Esophagus mucosa (tissue), 1 donor: ENCODE measurements around the gene FCRL3. TPM values are rescaled to one million over a fixed set of nuclear protein-coding genes. Genes with fewer than 3 reads are reported as not detected.
"Not testable (repeated sequence)": the region's sequence is repeated elsewhere in the genome, so short reads cannot be mapped to it uniquely, and the experiment has no call there.

ENCODE experiments used
- ATAC-seq: fragments of 200-7000 bp; cut with Tn5 transposase; one replicate; pipeline ENCODE4 v1.9.1; 2020
- total RNA-seq: library from RNA; stranded (reverse); gene quantifications from one replicate; pipeline ENCODE4 v1.2.4, GENCODE V29; 2023
- donor health status: DM: yes; HTN: yes; CAD: no.

FCRL3 gene
- 0.20 TPM for total RNA-seq

- ATAC-seq, result no peak
These were observed at the start of gene FCRL3 for GRCh38 chr1:157700732-157701131. Gene FCRL3 (minus strand): TSS chr1:157700769. CDS start chr1:157700489, 280 bp downstream.

GRCh38 chr1:157748262-157748817 is 47.8 kb upstream of the FCRL3 start:
- no peak for ATAC-seq

- peak; percentile 15 for ATAC-seq
These were observed 38.8 kb upstream of the FCRL3 start for GRCh38 chr1:157739229-157739901.

GRCh38 chr1:157735991-157736390 is 35.4 kb upstream of the FCRL3 start:
- not testable (repeated sequence) for ATAC-seq

- ATAC-seq, result no peak
These were observed 33.8 kb upstream of the FCRL3 start for GRCh38 chr1:157734321-157734720.

GRCh38 chr1:157732755-157733154 is 32.2 kb upstream of the FCRL3 start:
- no peak for ATAC-seq

- ATAC-seq, result no peak
These were observed 24.6 kb upstream of the FCRL3 start for GRCh38 chr1:157725221-157725577.

GRCh38 chr1:157724537-157725220 is 24.1 kb upstream of the FCRL3 start:
- no peak for ATAC-seq

GRCh38 chr1:157723157-157723556 is 22.6 kb upstream of the FCRL3 start:
- ATAC-seq, result no peak

GRCh38 chr1:157721985-157722384 is 21.4 kb upstream of the FCRL3 start:
- no peak for ATAC-seq

GRCh38 chr1:157715736-157716135 is 15.2 kb upstream of the FCRL3 start:
- ATAC-seq, result no peak

GRCh38 chr1:157711802-157712201 is 11.2 kb upstream of the FCRL3 start:
- ATAC-seq, result no peak

GRCh38 chr1:157704878-157705277 is 4.3 kb upstream of the FCRL3 start:
- no peak for ATAC-seq

- no peak for ATAC-seq
These were observed 3.4 kb upstream of the FCRL3 start for GRCh38 chr1:157703981-157704380.

GRCh38 chr1:157702308-157702825 is 1.8 kb upstream of the FCRL3 start:
- no peak for ATAC-seq

- no peak for ATAC-seq
These were observed 264 bp downstream of the FCRL3 start for GRCh38 chr1:157700305-157700704.

GRCh38 chr1:157697781-157698569 is 2.6 kb downstream of the FCRL3 start:
- ATAC-seq, result no peak

- no peak for ATAC-seq
These were observed 3.5 kb downstream of the FCRL3 start for GRCh38 chr1:157696966-157697628.

- ATAC-seq, result no peak
These were observed 5.2 kb downstream of the FCRL3 start for GRCh38 chr1:157695417-157695816.

GRCh38 chr1:157691285-157691920 is 9.2 kb downstream of the FCRL3 start:
- no peak for ATAC-seq

- no peak for ATAC-seq
These were observed 17.7 kb downstream of the FCRL3 start for GRCh38 chr1:157682710-157683437.
